GM15510 (cell line): Measurements from ENCODE around the gene PPP2R2C.

Source experiments
- POLR2A ChIP-seq: IDR thresholded peaks from 3 replicates; pipeline ENCODE4 v1.6.1; 2011; ENCODE audit warnings: borderline replicate concordance; ENCODE audit not compliant: insufficient read length; ENCODE audit errors: extremely low read depth

The PPP2R2C gene

DNA sequence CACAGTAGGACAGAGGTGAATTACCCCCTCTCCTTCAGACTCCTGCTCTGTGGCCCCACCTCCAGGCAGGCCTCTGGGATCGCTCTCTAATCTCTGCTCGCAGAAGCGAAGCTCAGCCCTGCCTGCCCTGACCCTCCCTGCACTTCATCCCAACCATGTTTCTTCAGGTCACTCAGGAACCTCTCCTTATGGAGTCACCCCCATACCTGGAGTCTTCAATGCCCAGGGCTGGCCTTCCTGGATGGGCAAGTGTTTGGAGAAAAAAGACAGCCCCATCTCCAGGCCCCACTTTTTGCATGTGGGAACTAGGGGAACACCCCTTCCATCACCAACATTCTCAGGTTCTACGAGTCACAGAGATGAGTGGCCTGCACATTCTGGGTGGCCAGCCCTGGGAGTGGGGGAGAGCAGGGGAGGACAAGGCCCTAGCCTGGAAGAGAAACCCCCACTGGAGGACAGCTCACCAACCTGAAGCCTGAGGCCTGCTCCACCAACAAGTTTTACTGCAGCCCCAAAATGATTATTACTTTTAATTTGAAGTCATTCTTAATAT is 90.8 kb downstream of the PPP2R2C start:
- TF ChIP-seq POLR2A, result no peak

- TF ChIP-seq POLR2A, result no peak
These were observed 91.5 kb downstream of the PPP2R2C start for GRCh38 chr4:6380746-6381410.

- TF ChIP-seq POLR2A, result no peak
These were observed 92.4 kb downstream of the PPP2R2C start for GRCh38 chr4:6379767-6380745.

DNA sequence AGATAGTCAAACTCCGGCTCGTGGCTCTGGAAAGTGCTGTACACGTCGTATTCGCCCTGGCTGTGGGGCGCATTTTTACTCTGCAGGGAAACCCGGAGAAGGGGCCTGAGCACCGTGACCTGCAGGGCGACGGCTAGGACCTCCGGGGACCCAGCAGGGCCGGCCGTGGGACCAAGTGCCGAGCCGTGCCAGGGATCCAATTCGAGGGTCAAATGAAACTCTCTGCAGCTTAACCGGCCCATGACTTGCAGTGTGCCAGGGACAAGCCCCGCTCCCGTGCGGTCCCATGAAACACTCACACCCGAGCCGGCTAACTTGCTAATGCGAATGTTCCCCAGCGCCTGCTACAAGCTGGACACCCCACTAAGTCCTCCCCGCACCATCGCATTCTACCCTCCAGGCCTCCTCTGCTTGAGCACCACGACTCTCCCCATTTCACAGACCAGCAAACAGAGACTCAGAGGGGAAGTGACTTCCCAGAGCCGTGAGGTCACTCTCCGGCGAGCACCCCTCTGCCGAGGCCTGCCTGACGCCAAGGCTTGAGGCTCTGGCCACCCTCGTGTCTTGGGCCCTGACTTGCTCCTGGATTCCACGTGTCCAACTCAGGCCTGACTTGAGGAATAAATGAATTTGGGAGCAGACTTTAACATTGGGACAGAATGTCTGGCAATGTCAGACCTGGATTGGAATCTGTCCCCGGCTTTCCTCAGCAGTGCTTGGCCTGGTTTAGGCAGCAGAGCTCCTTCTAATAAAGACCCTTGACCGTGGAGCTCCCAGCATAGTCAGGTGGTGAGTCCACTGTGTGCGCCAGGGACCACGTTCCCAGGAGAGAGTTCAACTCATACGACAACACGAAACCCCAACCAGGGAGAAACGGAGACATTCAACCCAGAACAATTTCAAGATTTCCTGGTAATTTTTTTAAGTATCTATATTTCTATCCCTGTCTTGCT is 93.6 kb downstream of the PPP2R2C start:
- TF ChIP-seq POLR2A, result no peak

DNA sequence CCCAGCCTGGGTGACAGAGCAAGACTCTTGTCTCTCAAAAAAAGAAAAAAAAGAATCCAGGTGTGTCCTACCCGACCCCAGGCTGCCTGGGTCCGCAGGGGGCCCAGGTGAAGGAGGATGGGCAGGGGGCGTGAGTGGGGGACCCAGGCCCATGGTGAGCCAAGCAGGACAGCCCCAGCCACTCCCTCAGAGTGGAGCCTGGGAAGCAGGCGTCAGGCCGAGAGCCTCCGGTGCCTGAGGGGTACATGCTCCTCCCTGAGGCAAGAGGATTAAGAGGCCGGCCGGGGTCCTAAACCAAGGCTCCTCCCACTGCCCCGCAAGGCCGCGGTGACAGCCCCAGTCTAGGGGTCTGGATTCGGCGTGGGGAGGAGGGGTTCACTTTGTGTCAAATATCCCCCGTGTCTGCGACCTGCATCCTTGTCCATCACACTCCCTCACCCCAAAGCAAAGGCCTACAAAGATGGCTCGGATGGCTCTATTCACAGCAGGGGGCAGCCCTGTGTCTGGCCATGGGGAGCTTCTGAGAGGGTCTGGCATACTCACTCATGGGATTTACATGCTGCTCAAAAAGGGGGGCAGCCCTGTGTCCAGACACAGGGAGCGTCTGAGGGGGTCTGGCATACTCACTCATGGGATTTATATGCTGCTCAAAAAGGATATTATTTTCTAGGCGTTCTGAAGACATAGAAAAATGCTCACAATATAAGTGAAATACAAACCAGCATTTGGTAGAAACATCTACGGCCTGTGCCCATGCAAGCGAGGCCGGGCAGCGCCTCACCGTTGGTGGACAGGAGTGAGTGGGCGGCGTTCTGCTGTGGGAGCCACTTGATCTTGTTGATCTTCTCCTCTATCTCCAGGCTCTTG is 94.6 kb downstream of the PPP2R2C start:
- TF ChIP-seq POLR2A, result no peak

DNA sequence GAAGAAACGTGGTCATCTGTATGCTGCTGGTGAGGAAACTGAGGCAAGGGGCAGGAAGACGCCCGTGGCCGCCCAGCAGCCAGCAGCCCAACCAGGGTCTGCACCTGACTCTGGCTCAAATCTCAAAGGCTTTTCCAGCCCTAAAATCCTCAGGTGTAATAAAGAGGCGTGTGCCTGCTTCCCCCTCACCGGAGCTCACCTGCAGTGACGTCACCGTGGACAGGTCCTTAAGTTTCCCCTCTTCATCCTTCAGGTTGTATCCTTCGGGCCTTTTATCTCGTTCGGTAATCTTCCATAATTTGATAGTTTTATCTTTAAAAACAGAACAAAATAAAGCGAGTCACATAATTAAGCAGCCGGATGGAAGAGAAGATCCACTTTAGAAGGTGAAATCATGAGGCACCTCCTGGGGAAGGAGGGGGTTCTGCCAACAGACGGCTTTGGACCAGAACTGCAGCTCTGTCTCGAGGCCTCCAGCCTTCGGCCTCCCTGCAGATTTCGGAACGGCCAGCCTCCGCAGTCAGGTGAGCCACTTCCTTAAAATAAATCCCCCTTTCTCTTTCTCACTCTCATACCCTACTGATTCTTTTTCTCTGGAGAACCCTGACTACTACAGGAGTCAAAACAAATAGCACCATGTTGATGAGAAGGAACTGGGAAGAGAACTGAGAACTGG is 96.7 kb downstream of the PPP2R2C start:
- TF ChIP-seq POLR2A, result no peak

DNA sequence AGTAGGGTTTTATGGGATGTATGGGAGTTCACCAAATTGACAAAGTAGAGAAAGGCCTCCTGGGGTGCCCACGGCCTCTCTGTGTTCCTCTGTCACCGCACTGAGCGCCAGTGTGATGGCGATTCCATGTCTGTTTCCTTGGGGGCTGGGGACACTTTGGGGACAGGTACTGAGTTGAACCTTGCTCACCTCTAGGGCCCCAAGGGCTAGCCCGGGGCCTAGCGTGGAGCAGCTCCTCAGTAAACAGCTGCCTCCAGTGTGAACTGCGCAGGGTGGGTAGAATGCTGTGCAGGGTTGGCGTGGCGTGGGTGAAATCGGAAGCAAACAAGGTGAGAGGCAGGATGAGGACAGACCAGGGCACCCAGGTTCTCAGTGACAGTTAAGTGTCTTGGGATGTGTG is 97.8 kb downstream of the PPP2R2C start:
- TF ChIP-seq POLR2A, result no peak

DNA sequence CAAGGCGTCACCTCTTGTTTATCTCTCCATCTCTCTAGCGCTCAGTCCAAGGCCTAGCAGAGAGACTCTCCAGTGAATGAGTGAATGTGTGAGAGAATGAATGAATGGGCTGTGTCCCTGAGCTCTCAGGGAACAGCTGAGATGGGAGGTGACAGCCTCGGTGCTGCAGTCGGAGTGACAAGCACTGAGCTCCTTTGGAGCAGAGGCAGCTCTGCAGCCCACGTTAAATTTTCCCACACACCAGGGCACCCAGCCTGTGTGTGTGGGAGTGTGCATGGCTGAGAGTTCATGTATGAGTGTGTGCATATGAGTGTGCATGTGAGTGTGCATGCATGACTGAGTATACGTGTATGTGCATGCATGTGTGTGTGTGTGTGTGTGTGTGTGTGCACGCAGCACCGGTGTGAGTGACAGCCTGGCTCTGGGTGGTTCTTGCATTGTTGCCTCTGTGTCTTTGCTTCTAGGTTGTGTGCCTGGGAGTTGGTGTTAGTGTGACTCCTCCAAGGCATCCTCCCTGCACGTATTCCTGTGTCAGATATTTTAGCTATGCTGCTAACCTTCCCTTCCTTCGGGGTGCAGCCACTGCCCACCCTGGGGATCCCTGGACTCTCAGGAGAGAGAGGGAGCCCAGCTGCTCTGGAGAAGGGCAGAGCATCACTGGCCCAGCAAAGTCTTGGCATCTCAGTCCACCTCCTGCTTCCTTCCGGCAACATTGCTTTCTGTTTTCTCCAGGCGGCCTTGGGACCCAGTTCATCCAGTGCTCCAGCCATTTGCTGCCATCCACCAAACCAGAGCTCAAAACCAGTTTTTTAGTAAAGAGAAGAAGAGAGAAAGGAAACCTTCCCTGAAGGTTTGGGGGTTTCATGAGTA is 98.6 kb downstream of the PPP2R2C start:
- TF ChIP-seq POLR2A, result no peak

DNA sequence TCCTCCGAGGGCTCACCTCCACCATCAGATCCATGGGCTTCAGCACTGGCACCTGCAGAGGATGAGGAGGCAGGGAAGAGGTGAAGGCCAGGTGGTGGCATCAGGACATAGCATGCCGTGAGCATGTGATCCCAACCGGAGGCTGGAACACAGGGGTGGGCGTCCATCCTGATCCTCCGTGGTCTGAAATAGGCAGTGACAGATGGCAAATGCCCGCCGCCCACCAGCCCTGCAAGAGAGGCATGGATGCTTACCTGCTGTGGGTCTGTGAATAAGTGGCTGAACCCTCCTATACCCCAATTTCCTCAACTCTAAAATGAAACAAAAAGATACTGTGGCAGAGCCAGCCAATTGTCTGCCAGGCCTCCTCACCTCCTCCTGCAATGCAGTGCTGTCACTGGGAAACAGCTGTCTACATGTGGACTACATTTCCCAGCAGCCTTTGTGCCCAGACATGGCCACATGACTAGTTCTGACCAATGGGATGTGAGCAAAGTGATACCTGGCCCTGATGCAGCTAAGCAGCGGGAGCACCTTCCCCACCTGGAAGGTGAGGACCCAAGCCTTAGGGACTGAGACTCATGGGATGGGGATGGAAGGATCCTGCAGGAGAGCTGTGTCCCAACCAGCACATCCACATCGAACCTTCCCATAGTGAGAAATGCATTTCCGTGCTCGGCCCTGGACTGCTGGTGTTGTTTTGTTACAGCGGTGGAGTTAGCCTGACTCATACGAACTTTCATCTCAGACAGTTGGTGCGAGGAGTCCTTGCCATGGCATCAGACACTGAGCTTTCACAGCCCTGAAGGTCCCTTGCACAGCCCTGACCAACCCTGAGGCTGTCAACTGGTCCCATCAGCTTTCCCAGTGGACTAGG is 99.5 kb downstream of the PPP2R2C start:
- no peak for TF ChIP-seq POLR2A

DNA sequence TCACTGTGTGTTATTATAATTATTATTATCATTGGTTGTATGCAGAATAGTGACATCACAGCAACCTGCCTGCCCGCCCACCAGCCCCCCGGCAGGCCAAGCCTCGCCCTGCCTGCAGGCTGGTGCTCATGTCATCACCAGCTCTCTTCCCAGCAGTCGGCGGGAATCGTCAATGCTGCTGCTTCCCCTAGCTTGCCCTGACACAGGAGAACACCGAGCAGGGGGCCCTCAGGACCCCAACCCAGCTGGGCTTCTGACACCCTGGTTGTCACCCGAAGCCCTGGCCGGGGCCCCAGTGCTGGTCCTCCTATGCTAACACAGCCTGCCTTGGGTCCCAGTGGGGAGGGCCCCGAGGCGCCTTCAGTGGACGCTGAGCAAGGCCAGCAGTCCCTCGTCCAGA is 100.6 kb downstream of the PPP2R2C start:
- TF ChIP-seq POLR2A, result no peak

- no peak for TF ChIP-seq POLR2A
These were observed 101.1 kb downstream of the PPP2R2C start for GRCh38 chr4:6371271-6371670.
